Natural killer cell (primary cell): ENCODE data around the gene IVNS1ABP. TPM values are rescaled to one million over a fixed set of nuclear protein-coding genes. Genes with fewer than 3 reads are reported as not detected.
A peak's percentile ranks its signal among the peaks of the same experiment; 100 is the strongest.

ENCODE experiments used
- ATAC-seq, 3 donors: fragments of 150-1000 bp in 2 of 3; fragments of 200-7000 bp in 1 of 3; cut with Tn5 transposase; 1 replicate in 1 of 3; 2 replicates in 2 of 3; pipeline ENCODE4 v1.10.0; 2021; ENCODE audit warnings: mild to moderate bottlenecking in 2 of 3, moderate library complexity in 2 of 3
- DNase-seq, 2 donors: peaks; one replicate each; pipeline versions ENCODE4 v3.0.0 to v3.0.0-alpha.2; 2013 to 2021; ENCODE audit warnings: mixed read lengths in 1 of 2
- H3K27ac ChIP-seq: one replicate; pipeline ENCODE4 v1.5.1; 2013; ENCODE audit warnings: mild to moderate bottlenecking, low read length
- H3K27me3 ChIP-seq: one replicate; pipeline ENCODE4 v1.6.1; 2013; ENCODE audit warnings: low read length; ENCODE audit not compliant: control insufficient read depth, insufficient read depth
- H3K36me3 ChIP-seq: one replicate; pipeline ENCODE4 v1.6.1; 2013; ENCODE audit warnings: low read length; ENCODE audit not compliant: control insufficient read depth, insufficient read depth
- H3K4me1 ChIP-seq: one replicate; pipeline ENCODE4 v1.6.1; 2013; ENCODE audit warnings: low read length; ENCODE audit not compliant: control insufficient read depth, insufficient read depth
- H3K4me3 ChIP-seq: one replicate; pipeline ENCODE4 v1.5.1; 2013; ENCODE audit warnings: low read length
- H3K9me3 ChIP-seq: one replicate; pipeline ENCODE4 v1.6.1; 2013; ENCODE audit warnings: low read length; ENCODE audit not compliant: control insufficient read depth, insufficient read depth
- H3K27ac Mint-ChIP-seq, 2 donors: one replicate each; pipeline ENCODE4 v1.8.0; 2022; ENCODE audit warnings: mild to moderate bottlenecking in 2 of 2, mixed read lengths in 2 of 2, moderate library complexity in 1 of 2
- H3K27me3 Mint-ChIP-seq, 2 donors: one replicate each; pipeline ENCODE4 v1.8.0; 2022; ENCODE audit warnings: low read depth in 2 of 2, mixed read lengths in 2 of 2
- H3K36me3 Mint-ChIP-seq: one replicate; pipeline ENCODE4 v1.8.0; 2022; ENCODE audit warnings: mixed read lengths
- H3K4me1 Mint-ChIP-seq, 2 donors: one replicate each; pipeline ENCODE4 v1.8.0; 2022; ENCODE audit warnings: mixed read lengths in 2 of 2
- H3K4me3 Mint-ChIP-seq: one replicate; pipeline ENCODE4 v1.8.0; 2022; ENCODE audit warnings: mild to moderate bottlenecking, moderate library complexity, mixed read lengths
- H3K9me3 Mint-ChIP-seq, 2 donors: one replicate each; pipeline ENCODE4 v1.8.0; 2022; ENCODE audit warnings: mixed read lengths in 2 of 2
- CTCF ChIP-seq: fragments of 200-600 bp; IDR thresholded peaks from one replicate; pipeline ENCODE4 v1.8.0; 2022; ENCODE audit warnings: antibody characterized with exemption
- WGBS: methylation state at CpG from one replicate; pipeline ENCODE4 v1.1.7; 2013; ENCODE audit warnings: missing lambda C conversion rate; ENCODE audit not compliant: insufficient coverage; 5-methylcytosine and 5-hydroxymethylcytosine counted together
- intact Hi-C: fragments of 100-400 bp; cut with micrococcal nuclease; formaldehyde crosslinking; loops from one replicate; pipeline ENCODE4 v1.14.2; 2022
- total RNA-seq, 4 donors: library from RNA; stranded (reverse); fragments of 120-200 nt in 1 of 4; gene quantifications; one replicate each; pipeline versions ENCODE4 v1.2.3 to v1.2.4, GENCODE V29; 2013 to 2022

Gene IVNS1ABP
- total RNA-seq, 3 donors from 2014 or later (not counting 1 experiment from before 2014, with no cell fraction given) = 250 to 394 (median 299) TPM

DNA sequence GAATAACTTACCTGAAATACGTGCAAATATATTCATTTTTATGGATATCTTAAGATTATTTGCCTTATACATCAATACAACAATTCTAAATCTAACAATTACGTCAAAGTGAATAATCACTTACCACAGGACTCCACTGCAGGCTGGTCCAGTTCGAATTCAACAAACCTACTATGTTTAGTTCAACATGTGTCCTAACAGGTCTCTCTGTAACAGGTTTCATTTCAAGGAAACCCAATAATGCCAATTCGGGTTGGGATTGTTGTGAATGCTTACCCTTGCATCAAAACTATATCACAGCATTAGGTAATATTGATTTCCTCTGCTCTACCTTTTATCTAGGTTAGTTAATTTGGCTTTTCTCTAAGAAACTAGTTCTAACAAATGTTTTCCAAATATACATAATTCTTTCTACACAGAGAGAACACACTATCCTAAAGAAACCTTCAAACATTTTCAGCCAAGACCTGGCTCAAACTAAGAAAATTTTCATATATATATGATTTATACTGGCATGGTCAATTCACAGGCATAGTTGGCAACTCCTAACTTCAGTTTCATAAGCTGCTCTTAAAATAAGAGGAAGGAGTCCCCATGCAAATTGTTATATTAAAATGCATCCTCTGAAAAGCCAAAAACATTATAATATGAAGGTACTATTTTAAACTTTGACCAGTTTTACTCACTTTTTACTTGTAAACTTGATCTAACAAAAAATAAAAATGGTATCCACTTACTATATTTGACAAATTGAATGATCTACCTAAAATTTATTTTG lies 4.5 kb downstream of the IVNS1ABP start:
- 72% methylated on average over 3 of the region's 4 CpGs for WGBS
- peaks cover 64 to 71% of the 10 kb centered on the region in 2 donors for H3K4me1 Mint-ChIP-seq
- Histone ChIP-seq H3K27ac (no peak overlapping the region), H3K4me3 (no peak overlapping the region), H3K9me3 (no peaks in the 10 kb centered on the region), H3K27me3 (no peaks in the 10 kb centered on the region), H3K36me3 (peaks cover 39% of the 10 kb centered on the region), H3K4me1 (peaks cover 16% of the 10 kb centered on the region)
- peak overlapping the region; percentile 95 for H3K4me3 Mint-ChIP-seq
- intact Hi-C loops = loop anchor here (10.0 kb wide), 2 partner anchors 468 to 1062 kb away; partner anchors contain the start of genes ODR4 and TPR
- H3K36me3 Mint-ChIP-seq = peaks cover 13% of the 10 kb centered on the region
- peak overlapping the region; percentile 57 to 99 for H3K27ac Mint-ChIP-seq
- no peaks in the 10 kb centered on the region for H3K27me3 Mint-ChIP-seq
- no peak for TF ChIP-seq CTCF
- DNase-seq (no peak), ATAC-seq (no peak)
- H3K9me3 Mint-ChIP-seq = no peaks in the 10 kb centered on the region

DNA sequence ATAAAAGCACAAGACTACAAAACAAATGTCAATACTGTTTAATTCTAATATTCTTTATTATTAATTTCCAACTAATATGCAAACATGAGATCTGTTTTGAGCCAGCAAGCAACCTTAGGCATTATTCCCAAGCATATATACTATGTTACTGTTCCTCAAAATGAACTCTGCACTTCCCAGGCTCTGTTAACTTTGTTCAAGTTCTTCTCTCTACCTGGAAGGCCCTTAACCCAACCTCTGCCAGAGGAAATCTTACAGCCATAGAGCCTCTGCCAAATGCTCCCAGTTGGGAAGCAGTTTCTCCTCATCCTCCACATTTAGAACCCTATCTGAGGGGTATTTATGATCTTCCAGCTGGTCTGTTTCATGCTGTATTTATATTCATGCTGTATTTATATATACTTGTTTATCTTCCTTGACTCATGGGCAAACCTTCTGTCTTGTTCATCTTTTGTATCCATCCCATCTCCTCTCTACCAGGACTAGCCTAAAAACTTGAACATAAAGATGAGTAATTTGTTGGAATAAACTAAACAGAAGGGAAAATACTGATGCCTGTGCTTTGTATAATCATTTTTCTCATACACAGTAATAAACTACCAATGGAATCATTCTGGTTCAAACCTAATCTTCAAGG lies 5.3 kb downstream of the IVNS1ABP start:
- Mint-ChIP-seq H3K4me3 (peak overlapping the region; percentile 95), H3K36me3 (peaks cover 21% of the 10 kb centered on the region), H3K27ac (peak overlapping the region; percentile 57 to 99), H3K9me3 (no peaks in the 10 kb centered on the region), H3K27me3 (no peaks in the 10 kb centered on the region), H3K4me1 (peaks cover 57 to 76% of the 10 kb centered on the region in 2 donors)
- no peak for TF ChIP-seq CTCF
- H3K4me3 ChIP-seq = no peak overlapping the region
- H3K27ac ChIP-seq = no peak overlapping the region
- H3K9me3 ChIP-seq = no peaks in the 10 kb centered on the region
- H3K27me3 ChIP-seq = no peaks in the 10 kb centered on the region
- intact Hi-C loops = loop anchor here (10.0 kb wide), 2 partner anchors 467 to 1063 kb away; partner anchors contain the start of genes ODR4 and TPR
- H3K4me1 ChIP-seq = peaks cover 12% of the 10 kb centered on the region
- H3K36me3 ChIP-seq = peaks cover 48% of the 10 kb centered on the region
- DNase-seq (no peak), ATAC-seq (no peak)

- Mint-ChIP-seq H3K4me1 (peaks cover 44 to 73% of the 10 kb centered on the region in 2 donors), H3K27me3 (no peaks in the 10 kb centered on the region), H3K4me3 (peak overlapping the region; percentile 21), H3K9me3 (no peaks in the 10 kb centered on the region), H3K36me3 (peaks cover 42% of the 10 kb centered on the region), H3K27ac (peak overlapping the region in 1 of 2 donors; percentile 99)
- Histone ChIP-seq H3K36me3 (peaks cover 68% of the 10 kb centered on the region), H3K4me3 (no peak overlapping the region), H3K27ac (no peak overlapping the region), H3K4me1 (peaks cover 12% of the 10 kb centered on the region), H3K9me3 (no peaks in the 10 kb centered on the region), H3K27me3 (no peaks in the 10 kb centered on the region)
- WGBS = 40% methylated on average over 1 of the region's 2 CpGs
- no peak for ATAC-seq
- no peak for TF ChIP-seq CTCF
- intact Hi-C loops = no loop called here
- DNase-seq = no peak
Observed at GRCh38 chr1:185309566-185309965, 7.5 kb downstream of the IVNS1ABP start.
